ENCODE results near the gene EVI5.

DNA sequence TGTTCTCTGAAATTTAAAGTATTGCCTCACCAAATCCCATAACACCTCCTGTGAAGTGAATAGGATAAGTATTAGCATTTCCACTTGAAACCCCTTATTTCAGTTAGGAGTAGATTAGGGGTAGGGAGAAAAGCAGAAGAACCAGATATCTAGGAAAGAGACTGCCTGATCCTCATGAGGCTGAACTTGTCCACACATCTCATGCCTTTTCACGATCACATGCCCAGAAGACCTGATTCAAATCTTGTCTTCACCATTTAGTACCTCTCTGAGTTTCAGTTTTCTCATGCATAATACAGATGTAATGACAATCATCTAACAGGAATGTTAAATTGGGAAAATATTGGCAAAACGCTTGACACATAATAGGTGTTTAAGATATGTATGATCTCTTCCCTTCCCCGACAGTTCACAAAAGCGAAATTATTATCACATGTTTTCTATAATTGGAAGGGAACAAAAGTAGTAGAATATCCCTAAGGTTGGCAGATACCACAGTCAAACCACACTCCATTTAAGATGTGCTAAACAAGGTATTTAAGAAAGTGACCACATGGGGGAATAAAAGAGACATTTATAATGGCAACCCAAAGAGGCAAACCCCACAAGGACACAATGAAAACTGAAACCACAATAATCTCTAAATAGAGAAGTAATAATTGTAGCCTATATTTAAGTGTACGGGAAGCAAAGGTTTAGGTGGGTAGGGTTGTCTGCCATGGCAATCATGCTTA lies 323.4 kb downstream of the EVI5 start:
- TF ChIP-seq EZH2 (IDR thresholded peaks at IDR 0.05; ENCODE audit: insufficient read depth, poor library complexity, severe bottlenecking) (no peak), EZH2phosphoT487 (IDR thresholded peaks at IDR 0.05; ENCODE audit: insufficient read depth, low read depth) (no peak)

Measured in GM23248 (cell line).